NCI-H748 treated with DMSO at 0.1 percent for 48 hours (cell line): ENCODE measurements around the gene MAP2K6.
A peak's percentile ranks its signal among the peaks of the same experiment; 100 is the strongest.

Experiments
- DNase-seq: peaks from one replicate; lab custom pipeline; 2025; lab: John Stamatoyannopoulos, UW

MAP2K6 gene

DNA sequence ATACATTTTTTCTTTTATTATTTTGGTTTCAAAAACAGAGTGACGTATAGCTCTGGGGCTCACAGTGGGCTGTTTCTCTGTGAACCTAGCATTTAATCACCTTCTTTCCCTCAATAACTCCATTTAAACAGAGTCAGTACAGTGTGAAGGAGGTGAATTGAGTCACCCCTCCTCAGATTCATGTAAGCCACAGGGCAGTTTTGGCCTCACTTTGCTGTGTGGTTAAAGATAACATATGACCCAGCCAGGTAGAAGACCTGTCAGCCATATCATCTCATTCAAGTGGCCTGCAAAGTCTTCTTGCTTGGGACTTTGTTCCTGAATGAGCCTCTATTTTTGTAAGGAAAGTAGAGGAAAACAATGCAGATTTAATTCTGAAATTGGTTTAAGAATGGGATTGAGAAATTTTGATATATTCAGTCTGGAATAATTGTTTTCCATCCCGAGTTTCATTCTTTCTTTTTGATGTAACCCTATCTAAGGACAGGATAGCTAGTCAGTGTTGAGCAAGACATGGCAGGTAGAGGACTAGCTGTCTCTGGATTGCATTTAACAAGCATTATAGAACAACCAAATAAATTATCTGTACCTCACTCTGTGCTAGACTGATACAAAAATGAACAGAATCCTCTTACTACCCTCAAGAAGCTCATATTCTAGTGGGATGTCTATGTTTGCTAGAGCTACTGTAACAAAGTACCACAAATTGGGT is 13.1 kb downstream of the MAP2K6 start:
- DNase-seq, result no peak

- no peak for DNase-seq
Observed at GRCh38 chr17:69428252-69428980, 13.9 kb downstream of the MAP2K6 start.

GRCh38 chr17:69430488-69430887 is 16.0 kb downstream of the MAP2K6 start:
- DNase-seq, result no peak

DNA sequence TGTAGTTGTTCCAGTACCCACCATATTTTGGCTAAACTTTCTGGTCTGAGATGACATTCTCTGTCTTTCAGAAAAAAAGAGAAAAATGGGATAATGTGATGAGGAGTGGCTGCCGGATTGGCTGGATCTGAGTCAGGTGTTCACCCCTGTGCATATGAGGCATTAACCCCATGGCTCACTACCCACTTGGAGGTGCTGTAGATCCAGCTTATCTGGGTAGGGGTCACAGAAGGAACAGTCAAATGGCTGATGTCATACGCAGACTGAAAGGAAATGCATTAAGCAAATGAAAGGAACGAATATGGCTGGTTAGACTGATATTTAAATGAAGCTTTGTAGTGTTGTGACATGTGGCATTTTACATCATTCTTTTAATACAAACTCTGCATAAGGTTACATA is 17.3 kb downstream of the MAP2K6 start:
- no peak for DNase-seq

- no peak for DNase-seq
Observed at GRCh38 chr17:69433093-69433492, 18.6 kb downstream of the MAP2K6 start.

DNA sequence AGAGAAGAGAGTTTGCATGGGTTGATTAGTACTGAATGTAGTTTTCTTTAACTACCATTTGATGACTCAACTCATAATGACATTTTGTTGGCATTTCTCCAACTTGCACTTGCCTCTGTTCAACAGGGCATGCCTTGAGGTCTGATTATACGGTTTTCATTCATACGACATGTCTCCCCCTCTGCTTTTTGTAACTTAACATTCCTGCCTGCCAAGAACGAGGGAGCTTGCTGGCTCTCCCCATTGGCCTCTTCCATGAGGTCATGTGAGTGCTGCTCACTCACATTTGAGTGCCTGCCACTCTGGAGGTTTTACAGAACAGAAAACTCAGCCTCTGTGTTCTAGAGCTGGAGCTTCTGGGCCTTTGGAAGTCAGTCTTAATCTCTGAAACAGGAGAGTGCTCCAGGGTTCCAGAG is 19.7 kb downstream of the MAP2K6 start:
- DNase-seq, result peak; percentile 43

DNA sequence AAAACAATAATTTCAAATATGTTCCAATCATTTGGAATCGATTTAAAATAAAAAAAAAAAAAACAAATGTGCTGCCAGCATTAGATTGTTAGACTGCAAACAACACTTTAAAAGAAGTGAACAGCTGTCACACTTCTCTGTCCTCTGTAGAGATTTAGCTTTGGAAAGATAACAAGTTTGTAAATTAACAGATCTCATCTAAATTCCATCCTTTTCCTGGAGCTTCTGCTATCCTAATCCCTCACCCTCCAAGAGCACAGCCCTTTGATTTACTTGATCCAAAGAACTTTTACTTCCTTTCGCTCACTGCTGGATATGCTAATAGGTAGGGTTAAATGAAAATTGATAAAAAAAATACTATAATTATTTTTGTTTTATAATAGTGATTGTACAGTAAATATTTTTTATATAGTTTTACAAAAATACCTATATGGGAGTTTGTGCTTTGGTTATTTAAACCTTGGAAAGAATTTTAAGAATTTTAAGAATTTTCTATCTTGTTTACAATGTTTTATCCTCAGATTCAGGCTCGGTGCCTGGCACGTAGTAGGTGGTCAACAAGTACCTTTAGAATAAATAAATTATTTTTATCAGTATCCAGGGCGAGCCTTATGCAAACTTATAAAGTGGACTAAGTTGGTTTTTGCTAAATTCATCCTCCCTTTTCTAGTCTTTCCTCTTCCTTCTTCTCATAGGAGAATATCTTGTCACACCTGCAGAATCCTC is 21.6 kb downstream of the MAP2K6 start:
- no peak for DNase-seq

- DNase-seq, result no peak
Observed at GRCh38 chr17:69437475-69437874, 23.0 kb downstream of the MAP2K6 start.

- DNase-seq, result no peak
Observed at GRCh38 chr17:69438776-69439175, 24.3 kb downstream of the MAP2K6 start.

DNA sequence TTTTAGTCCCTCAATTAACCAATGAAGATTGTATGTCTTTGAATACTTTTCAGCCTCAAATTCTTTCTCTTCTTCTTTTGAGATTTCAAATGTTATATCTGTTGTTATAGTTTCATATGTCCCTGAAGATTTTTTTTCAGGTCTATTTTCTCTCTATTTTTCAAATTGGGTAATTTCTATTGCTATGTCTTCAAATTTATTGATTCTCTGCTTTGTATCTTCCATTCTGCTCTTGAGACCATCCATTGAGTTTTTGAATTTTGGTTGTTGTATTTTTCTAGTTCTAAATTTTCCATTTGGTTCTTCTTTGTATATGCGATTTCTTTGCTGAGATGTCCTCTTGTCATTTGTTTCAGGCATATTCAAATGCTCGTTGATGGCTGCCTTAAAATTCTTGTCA is 26.7 kb downstream of the MAP2K6 start:
- DNase-seq, result no peak

- DNase-seq, result no peak
Observed at GRCh38 chr17:69443138-69443537, 28.6 kb downstream of the MAP2K6 start.

DNA sequence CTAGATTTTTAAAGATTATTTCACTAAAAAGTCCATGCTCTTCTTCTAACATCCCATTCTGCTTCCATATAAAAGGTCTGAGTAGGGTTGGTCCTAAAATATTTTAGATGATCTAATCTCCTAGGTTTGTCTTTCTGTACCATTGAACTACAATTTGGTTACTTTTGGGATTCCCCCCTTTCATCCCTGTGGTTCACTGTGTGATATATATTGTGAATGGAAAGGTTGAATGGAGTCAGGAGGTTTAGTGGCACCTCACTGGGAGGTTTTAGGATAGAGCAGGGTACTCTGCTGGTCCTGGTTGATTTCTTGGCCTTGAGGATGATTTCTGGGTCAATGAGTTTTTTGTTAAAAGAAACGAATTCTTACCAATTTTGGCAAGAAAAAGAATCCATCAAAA is 29.5 kb downstream of the MAP2K6 start:
- no peak for DNase-seq

GRCh38 chr17:69445132-69445531 is 30.6 kb downstream of the MAP2K6 start:
- DNase-seq, result no peak

DNA sequence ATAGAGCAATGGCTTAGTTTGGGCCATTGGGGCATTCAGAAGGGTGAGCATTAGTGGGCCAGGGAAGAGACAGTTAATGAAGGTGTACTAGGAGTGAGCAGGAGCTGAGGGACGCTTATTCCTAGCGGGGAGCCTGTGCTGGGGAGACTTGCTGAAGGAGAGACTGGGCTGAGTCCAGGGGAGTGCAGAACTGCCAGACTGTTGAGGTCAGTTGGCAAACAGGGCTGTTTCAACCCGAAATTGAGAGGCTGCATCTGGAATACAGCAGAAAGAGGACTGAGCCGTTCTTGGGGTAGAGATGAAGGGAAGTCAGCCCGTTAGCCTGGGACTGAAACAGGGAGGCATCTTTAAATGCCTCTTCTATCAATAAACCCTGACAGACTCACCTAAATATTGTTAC is 33.2 kb downstream of the MAP2K6 start:
- DNase-seq, result no peak

DNA sequence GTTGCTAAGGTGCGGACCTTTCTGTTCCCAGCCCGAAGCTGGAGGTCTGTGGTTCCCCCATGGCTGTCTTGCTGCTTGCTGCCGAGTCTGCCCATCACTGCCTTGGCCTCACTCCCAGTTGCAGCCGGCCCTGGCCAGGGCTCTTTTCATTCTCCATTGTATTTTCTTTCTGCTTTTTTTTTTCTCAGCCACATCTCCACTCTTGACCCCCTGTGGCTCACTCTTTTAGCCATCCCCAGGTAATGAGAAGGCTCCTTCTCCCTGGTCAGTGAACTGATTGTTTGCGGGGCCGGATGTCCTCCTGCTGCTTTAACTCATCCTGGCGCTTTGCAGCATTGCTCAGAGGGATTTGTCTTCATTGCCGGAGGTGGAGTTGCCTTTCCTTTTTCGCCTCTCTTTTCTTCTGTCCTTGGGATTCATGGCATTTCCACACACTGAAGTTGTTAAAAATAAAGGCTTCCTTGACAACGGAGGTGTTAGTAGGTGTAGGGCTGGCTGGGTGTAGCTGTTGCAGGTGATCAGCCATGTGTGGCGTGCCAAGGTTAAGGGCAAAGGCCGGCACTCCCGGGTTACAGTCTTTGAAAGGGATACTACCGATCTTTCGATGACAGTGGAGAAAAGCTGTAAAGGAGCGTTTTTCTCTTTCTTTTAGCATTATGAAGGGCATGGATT is 34.1 kb downstream of the MAP2K6 start:
- no peak for DNase-seq

- no peak for DNase-seq
Observed at GRCh38 chr17:69450131-69450530, 35.6 kb downstream of the MAP2K6 start.

GRCh38 chr17:69450918-69451317 is 36.4 kb downstream of the MAP2K6 start:
- no peak for DNase-seq

GRCh38 chr17:69451416-69452394 is 37.2 kb downstream of the MAP2K6 start:
- DNase-seq, result no peak

DNA sequence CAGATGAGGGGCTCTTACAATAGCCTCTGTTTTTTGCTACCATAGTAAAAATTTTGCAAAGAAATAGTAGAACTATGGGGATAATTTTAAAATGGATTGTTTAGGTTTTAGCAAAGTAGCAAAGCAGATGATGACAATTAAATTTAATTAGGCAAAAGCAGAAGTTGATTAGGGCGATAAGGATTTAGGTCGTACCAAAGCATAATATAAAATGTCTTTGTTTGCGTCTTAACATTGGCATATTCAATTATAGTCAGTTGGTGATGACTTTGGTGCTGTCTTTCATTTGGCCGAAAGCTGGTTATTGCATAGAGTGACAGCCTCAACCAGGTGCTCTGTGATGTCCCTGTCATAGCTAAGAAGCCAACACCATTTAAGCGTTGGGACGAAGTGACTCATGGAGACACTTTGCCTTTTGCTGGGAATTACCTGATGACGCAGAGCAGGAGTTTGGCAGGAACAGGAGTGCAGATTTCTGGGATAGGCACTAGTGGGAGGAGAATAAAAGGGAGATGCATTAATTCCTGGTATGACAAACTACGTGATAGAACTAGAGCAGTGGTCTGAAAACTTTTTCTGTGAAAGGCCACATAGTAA is 38.3 kb downstream of the MAP2K6 start:
- no peak for DNase-seq

DNA sequence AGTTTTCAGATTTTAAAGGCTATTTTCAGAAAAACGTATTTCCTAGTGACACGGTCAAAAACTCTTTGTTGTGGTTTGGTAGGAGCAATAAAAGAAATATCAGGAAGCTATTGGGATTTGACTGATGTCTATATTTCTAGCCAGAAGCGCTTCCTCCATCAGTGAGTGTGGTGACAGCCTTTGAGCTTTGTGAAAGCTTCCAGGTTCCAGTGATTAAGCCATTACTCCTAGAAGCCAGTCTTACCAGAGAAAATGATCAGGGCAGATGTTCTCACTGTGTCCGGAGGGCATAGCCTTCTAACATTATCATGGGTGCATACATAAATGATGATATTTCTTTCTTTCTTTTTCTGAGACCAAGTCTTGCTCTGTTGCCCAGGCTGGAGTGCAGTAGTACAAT is 39.6 kb downstream of the MAP2K6 start:
- DNase-seq, result no peak

DNA sequence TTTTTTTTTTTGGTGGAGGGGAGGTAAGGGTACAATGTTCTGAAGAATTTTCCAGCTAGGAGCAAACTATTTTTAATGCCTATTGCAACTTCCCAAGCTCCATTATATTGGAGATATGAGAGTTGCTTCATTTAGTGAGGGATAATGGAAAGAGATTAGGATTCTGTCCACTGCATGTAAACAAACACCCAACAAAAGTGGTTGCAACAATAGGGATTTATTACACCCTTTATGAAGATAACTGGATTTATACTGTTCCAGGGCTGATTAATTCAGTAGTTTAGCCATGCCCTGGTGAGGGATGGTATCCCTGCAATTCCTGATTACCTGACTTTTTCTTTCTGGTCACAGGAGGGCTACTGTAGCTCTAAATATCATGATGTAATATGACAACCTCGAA is 40.5 kb downstream of the MAP2K6 start:
- no peak for DNase-seq
